Mesenchymal stem cell (in vitro differentiated cells and primary cell): ENCODE measurements around the gene VPS54.

Source experiments
- DNase-seq: peaks from one replicate; pipeline ENCODE4 v3.0.0-alpha.2; 2013
- H2AFZ ChIP-seq: one replicate; pipeline ENCODE4 v1.6.1; 2013; ENCODE audit warnings: low read depth, mild to moderate bottlenecking, control low read depth, inconsistent platforms, low read length, moderate library complexity
- H2AK5ac ChIP-seq: 2 replicates; pipeline ENCODE4 v1.6.1; 2013; ENCODE audit warnings: low read length, moderate library complexity, mild to moderate bottlenecking, inconsistent platforms; ENCODE audit not compliant: severe bottlenecking
- H2BK120ac ChIP-seq: one replicate; pipeline ENCODE4 v1.6.1; 2013; ENCODE audit warnings: low read depth, mild to moderate bottlenecking, inconsistent platforms, low read length, moderate library complexity
- H2BK12ac ChIP-seq, 2 experiments: one replicate each; pipeline ENCODE4 v1.6.1; 2013; ENCODE audit warnings: inconsistent platforms in 2 of 2, low read length in 2 of 2, mild to moderate bottlenecking in 2 of 2, moderate library complexity in 2 of 2, control low read depth in 1 of 2
- H2BK15ac ChIP-seq: one replicate; pipeline ENCODE4 v1.6.1; 2013; ENCODE audit warnings: mild to moderate bottlenecking, low read depth, inconsistent platforms; ENCODE audit not compliant: poor library complexity, severe bottlenecking
- H2BK5ac ChIP-seq: 2 replicates; pipeline ENCODE4 v1.6.1; 2013; ENCODE audit warnings: low read depth, mild to moderate bottlenecking, low read length, control low read depth, inconsistent platforms; ENCODE audit not compliant: poor library complexity, severe bottlenecking
- H3K14ac ChIP-seq, 2 experiments: one replicate each; pipeline ENCODE4 v1.6.1; 2013; ENCODE audit warnings: inconsistent platforms in 2 of 2, low read length in 2 of 2, control low read depth in 1 of 2, mild to moderate bottlenecking in 1 of 2, moderate library complexity in 1 of 2
- H3K18ac ChIP-seq, 2 experiments: one replicate each; pipeline ENCODE4 v1.6.1; 2013; ENCODE audit warnings: inconsistent platforms in 2 of 2, low read length in 2 of 2, control low read depth in 1 of 2, low read depth in 1 of 2, mild to moderate bottlenecking in 1 of 2
- H3K23ac ChIP-seq, 2 experiments: one replicate each; pipeline ENCODE4 v1.6.1; 2013; ENCODE audit warnings: inconsistent platforms in 2 of 2, low read length in 2 of 2, mild to moderate bottlenecking in 2 of 2, moderate library complexity in 2 of 2, control low read depth in 1 of 2
- H3K27ac ChIP-seq: 2 replicates; pipeline ENCODE4 v1.5.1; 2013; ENCODE audit warnings: mild to moderate bottlenecking, moderate library complexity, low read length, control low read depth, inconsistent platforms; ENCODE audit not compliant: poor library complexity, severe bottlenecking
- H3K27me3 ChIP-seq, 2 experiments: 2 replicates each; pipeline versions ENCODE4 v1.6.1 to v1.7.0; 2013; ENCODE audit warnings: low read length in 2 of 2, mild to moderate bottlenecking in 2 of 2, moderate library complexity in 2 of 2, control low read depth in 1 of 2, inconsistent platforms in 1 of 2; ENCODE audit not compliant: control insufficient read depth in 1 of 2, insufficient read depth in 1 of 2
- H3K36me3 ChIP-seq, 2 experiments: 2 replicates each; pipeline versions ENCODE4 v1.6.1 to v1.7.0; 2013; ENCODE audit warnings: low read length in 2 of 2, control low read depth in 1 of 2, inconsistent platforms in 1 of 2, low read depth in 1 of 2, mild to moderate bottlenecking in 1 of 2; ENCODE audit not compliant: insufficient read depth in 2 of 2, control insufficient read depth in 1 of 2
- H3K4ac ChIP-seq, 2 experiments: one replicate each; pipeline ENCODE4 v1.6.1; 2013; ENCODE audit warnings: inconsistent platforms in 2 of 2, low read length in 2 of 2, mild to moderate bottlenecking in 2 of 2, moderate library complexity in 2 of 2, control low read depth in 1 of 2, low read depth in 1 of 2
- H3K4me1 ChIP-seq: 2 replicates; pipeline ENCODE4 v1.6.1; 2013; ENCODE audit warnings: low read depth, low read length, control low read depth; ENCODE audit not compliant: control insufficient read depth, insufficient read depth
- H3K4me2 ChIP-seq: 2 replicates; pipeline ENCODE4 v1.6.1; 2013; ENCODE audit warnings: low read length, mild to moderate bottlenecking, inconsistent platforms; ENCODE audit not compliant: poor library complexity, severe bottlenecking
- H3K4me3 ChIP-seq, 2 experiments: 2 replicates each; pipeline versions ENCODE4 v1.5.1 to v1.7.0; 2013; ENCODE audit warnings: low read length in 2 of 2, mild to moderate bottlenecking in 2 of 2, control low read depth in 1 of 2, low read depth in 1 of 2; ENCODE audit not compliant: insufficient read depth in 1 of 2
- H3K79me1 ChIP-seq: replicated peaks from 2 replicates; pipeline ENCODE4 v1.6.1; 2013; ENCODE audit warnings: mild to moderate bottlenecking, control low read depth, low read length, inconsistent platforms; ENCODE audit not compliant: poor library complexity, severe bottlenecking
- H3K9ac ChIP-seq: 2 replicates; pipeline ENCODE4 v1.7.0; 2013; ENCODE audit warnings: mild to moderate bottlenecking, low read length, moderate library complexity
- H3K9me3 ChIP-seq: 2 replicates; pipeline ENCODE4 v1.7.0; 2013; ENCODE audit warnings: mild to moderate bottlenecking, low read length; ENCODE audit not compliant: control insufficient read depth
- H4K8ac ChIP-seq: one replicate; pipeline ENCODE4 v1.6.1; 2013; ENCODE audit warnings: inconsistent platforms, mild to moderate bottlenecking, low read length, moderate library complexity
- H4K91ac ChIP-seq: one replicate; pipeline ENCODE4 v1.6.1; 2013; ENCODE audit warnings: mild to moderate bottlenecking, low read length, inconsistent platforms
- WGBS: methylation state at CpG from one replicate; pipeline ENCODE4 v1.1.7; 2013; ENCODE audit warnings: mixed read lengths; 5-methylcytosine and 5-hydroxymethylcytosine counted together

VPS54 gene

GRCh38 chr2:64056021-64056420 lies 36.8 kb upstream of the VPS54 start:
- no peaks in the 10 kb centered on the region for H3K4me1 ChIP-seq
- no peak overlapping the region for H2BK120ac ChIP-seq
- no peak overlapping the region for H2BK5ac ChIP-seq
- H3K36me3 ChIP-seq = no peaks in the 10 kb centered on the region
- H3K14ac ChIP-seq = no peak overlapping the region
- no peak overlapping the region for H2BK12ac ChIP-seq
- no peaks in the 10 kb centered on the region for H3K79me1 ChIP-seq
- H4K8ac ChIP-seq = no peak overlapping the region
- no peak overlapping the region for H2BK15ac ChIP-seq
- H2AK5ac ChIP-seq = no peak overlapping the region
- H4K91ac ChIP-seq = no peak overlapping the region
- no peak overlapping the region for H3K4me2 ChIP-seq
- no peak overlapping the region for H3K27ac ChIP-seq
- no peaks in the 10 kb centered on the region for H3K9me3 ChIP-seq
- no peak overlapping the region for H3K23ac ChIP-seq
- no peak overlapping the region for H3K9ac ChIP-seq
- H2AFZ ChIP-seq = no peak overlapping the region
- no CpG with 5 or more reads among the region's 2 CpGs for WGBS
- H3K4ac ChIP-seq = no peak overlapping the region
- DNase-seq = no peak
- H3K4me3 ChIP-seq = no peak overlapping the region
- no peak overlapping the region for H3K18ac ChIP-seq
- no peaks in the 10 kb centered on the region for H3K27me3 ChIP-seq

- no peak overlapping the region for H3K23ac ChIP-seq
- no peak overlapping the region for H4K8ac ChIP-seq
- H3K18ac ChIP-seq = no peak overlapping the region
- no peak overlapping the region for H3K27ac ChIP-seq
- H2BK12ac ChIP-seq = no peak overlapping the region
- no peak overlapping the region for H2BK120ac ChIP-seq
- no peak overlapping the region for H3K4ac ChIP-seq
- no peak overlapping the region for H3K4me3 ChIP-seq
- no peak for DNase-seq
- peaks cover 2% of the 10 kb centered on the region for H3K4me1 ChIP-seq
- H3K14ac ChIP-seq = no peak overlapping the region
- no peak overlapping the region for H3K4me2 ChIP-seq
- no peaks in the 10 kb centered on the region for H3K36me3 ChIP-seq
- no peak overlapping the region for H2AK5ac ChIP-seq
- 55% methylated on average over 2 of the region's 4 CpGs for WGBS
- H4K91ac ChIP-seq = no peak overlapping the region
- no peak overlapping the region for H2BK5ac ChIP-seq
- H3K27me3 ChIP-seq = no peaks in the 10 kb centered on the region
- no peak overlapping the region for H2BK15ac ChIP-seq
- H2AFZ ChIP-seq = no peak overlapping the region
- no peak overlapping the region for H3K9ac ChIP-seq
- no peaks in the 10 kb centered on the region for H3K79me1 ChIP-seq
- no peaks in the 10 kb centered on the region for H3K9me3 ChIP-seq
Measured at GRCh38 chr2:64054161-64054915, 35.1 kb upstream of the VPS54 start.

GRCh38 chr2:64052463-64053241 lies 33.4 kb upstream of the VPS54 start:
- H3K4ac ChIP-seq = no peak overlapping the region
- WGBS = 100% methylated on average over 2 of the region's 3 CpGs
- H2AFZ ChIP-seq = no peak overlapping the region

GRCh38 chr2:64049633-64050220 lies 30.5 kb upstream of the VPS54 start:
- H3K27ac ChIP-seq = no peak overlapping the region
- H3K27me3 ChIP-seq = no peaks in the 10 kb centered on the region
- no peak overlapping the region for H4K8ac ChIP-seq
- no peak overlapping the region for H3K14ac ChIP-seq
- peaks cover 2% of the 10 kb centered on the region for H3K4me1 ChIP-seq
- no peak overlapping the region for H3K4me2 ChIP-seq
- no peak overlapping the region for H2AK5ac ChIP-seq
- 2% methylated on average over 3 of the region's 3 CpGs for WGBS
- H2BK120ac ChIP-seq = no peak overlapping the region
- H2AFZ ChIP-seq = no peak overlapping the region
- H3K18ac ChIP-seq = no peak overlapping the region
- H3K79me1 ChIP-seq = no peaks in the 10 kb centered on the region
- peak; percentile 73 for DNase-seq
- no peak overlapping the region for H2BK12ac ChIP-seq
- no peaks in the 10 kb centered on the region for H3K36me3 ChIP-seq
- H4K91ac ChIP-seq = no peak overlapping the region
- H3K4me3 ChIP-seq = no peak overlapping the region
- H3K4ac ChIP-seq = no peak overlapping the region
- no peak overlapping the region for H2BK5ac ChIP-seq
- H3K9ac ChIP-seq = peak overlapping the region; percentile 60
- H3K9me3 ChIP-seq = no peaks in the 10 kb centered on the region
- no peak overlapping the region for H2BK15ac ChIP-seq
- no peak overlapping the region for H3K23ac ChIP-seq

More at GRCh38 chr2:64052463-64053241, 33.4 kb upstream of the VPS54 start:
- no peak overlapping the region for H3K27ac ChIP-seq
- no peaks in the 10 kb centered on the region for H3K36me3 ChIP-seq
- H2AK5ac ChIP-seq = no peak overlapping the region
- H3K27me3 ChIP-seq = no peaks in the 10 kb centered on the region
- H3K23ac ChIP-seq = no peak overlapping the region
- H3K18ac ChIP-seq = no peak overlapping the region
- no peak overlapping the region for H3K9ac ChIP-seq
- no peak overlapping the region for H3K4me2 ChIP-seq
- no peak overlapping the region for H2BK5ac ChIP-seq
- no peak overlapping the region for H4K91ac ChIP-seq
- no peak overlapping the region for H4K8ac ChIP-seq
- no peaks in the 10 kb centered on the region for H3K79me1 ChIP-seq
- peaks cover 2% of the 10 kb centered on the region for H3K4me1 ChIP-seq
- H2BK120ac ChIP-seq = no peak overlapping the region
- no peak overlapping the region for H3K4me3 ChIP-seq
- no peak overlapping the region for H2BK15ac ChIP-seq
- H3K14ac ChIP-seq = no peak overlapping the region
- H3K9me3 ChIP-seq = no peaks in the 10 kb centered on the region
- no peak overlapping the region for H2BK12ac ChIP-seq
- no peak for DNase-seq
